Pancreas (tissue), 10 donors: Measurements from ENCODE around the gene DAPK2. TPM values are rescaled to one million over a fixed set of nuclear protein-coding genes. Genes with fewer than 3 reads are reported as not detected.
A peak's percentile ranks its signal among the peaks of the same experiment; 100 is the strongest.

Experiments
- ATAC-seq, 4 donors: fragments of 200-7000 bp; cut with Tn5 transposase; one replicate each; pipeline versions ENCODE4 v1.8.0 to v1.9.1; 2020; ENCODE audit warnings: mild to moderate bottlenecking in 4 of 4, moderate library complexity in 4 of 4
- DNase-seq, 6 donors: peaks; one replicate each; pipeline ENCODE4 v3.0.0-alpha.2; 2020
- FAIRE-seq: peaks from 2 replicates; lab custom pipeline; 2012; peaks lifted over from hg19 to GRCh38; lab: Jason Lieb, UNC
- H3K27ac ChIP-seq, 4 donors: fragments of 200-600 bp; sonication (generic); 1 replicate in 3 of 4; 2 replicates in 1 of 4; pipeline versions ENCODE4 v1.5.0 to v1.8.0; 2020
- H3K27me3 ChIP-seq, 4 donors: fragments of 200-600 bp; one replicate each; pipeline ENCODE4 v1.8.0; 2021
- H3K36me3 ChIP-seq, 3 donors: fragments of 200-600 bp; sonication (generic) in 1 of 3; one replicate each; pipeline versions ENCODE4 v1.5.0 to v1.8.0; 2020 to 2021
- H3K4me1 ChIP-seq, 3 donors: fragments of 200-600 bp; one replicate each; pipeline ENCODE4 v1.8.0; 2021
- H3K4me3 ChIP-seq, 4 donors: fragments of 200-600 bp; sonication (generic) in 2 of 4; one replicate each; pipeline versions ENCODE4 v1.5.0 to v1.8.0; 2020 to 2021
- H3K9me3 ChIP-seq, 4 donors: fragments of 200-600 bp; one replicate each; pipeline ENCODE4 v1.8.0; 2021
- WGBS, 2 donors: extraction: QIAGEN DNeasy Blood & Tissue Kit; methylation state at CpG; one replicate each; pipeline ENCODE4 v1.1.7; 2013; 5-methylcytosine and 5-hydroxymethylcytosine counted together
- intact Hi-C, 3 donors: fragments of 100-400 bp; cut with DNase I; formaldehyde crosslinking; loops; one replicate each; pipeline versions ENCODE4 v1.11.1 to v1.14.2; 2022
- polyA plus RNA-seq, 2 donors: library from polyadenylated mRNA; stranded (reverse); fragments of 200-250 nt; gene quantifications; one replicate each; pipeline ENCODE4 v1.2.3, GENCODE V29; 2013
- total RNA-seq, 6 donors: library from RNA; stranded (reverse); fragmentation: NEBNext Ultra II Directional in 4 of 6; extraction: Animal tissue kit (Norgen Biotek cat#: 25700) in 4 of 6; gene quantifications; one replicate each; pipeline versions ENCODE4 v1.2.1 to v1.2.4, GENCODE V29; 2021 to 2023
- TF ChIP-seq, protein P1 (sequence below), 4 donors: fragments of 200-600 bp; sonication (generic) in 3 of 4; IDR thresholded peaks; one replicate each; pipeline versions ENCODE4 v1.5.0 to v1.8.0; 2021; ENCODE audit warnings: antibody characterized with exemption in 4 of 4
- donor health status: healthy with polysubstance abuse.
- donor health status: DM: no; HTN: no; CAD: no; lungs with moderate emphysema.
- donor health status: DM: no; HTN: no; CAD: no.
- donor health status: control.
- donor health status: control.
- donor health status: Bipolar disorder and iron deficiency.
- donor health status: DM: yes; HTN: yes; CAD: no.
- donor health status: DM: no; HTN: no; CAD: no.
- donor health status: DM: no; HTN: no; CAD: no.
- donor health status: DM: yes; HTN: yes; CAD: no.

The DAPK2 gene
- total and polyA plus RNA-seq, 8 donors = 2.1 to 8.0 (median 5.4) TPM

DNA sequence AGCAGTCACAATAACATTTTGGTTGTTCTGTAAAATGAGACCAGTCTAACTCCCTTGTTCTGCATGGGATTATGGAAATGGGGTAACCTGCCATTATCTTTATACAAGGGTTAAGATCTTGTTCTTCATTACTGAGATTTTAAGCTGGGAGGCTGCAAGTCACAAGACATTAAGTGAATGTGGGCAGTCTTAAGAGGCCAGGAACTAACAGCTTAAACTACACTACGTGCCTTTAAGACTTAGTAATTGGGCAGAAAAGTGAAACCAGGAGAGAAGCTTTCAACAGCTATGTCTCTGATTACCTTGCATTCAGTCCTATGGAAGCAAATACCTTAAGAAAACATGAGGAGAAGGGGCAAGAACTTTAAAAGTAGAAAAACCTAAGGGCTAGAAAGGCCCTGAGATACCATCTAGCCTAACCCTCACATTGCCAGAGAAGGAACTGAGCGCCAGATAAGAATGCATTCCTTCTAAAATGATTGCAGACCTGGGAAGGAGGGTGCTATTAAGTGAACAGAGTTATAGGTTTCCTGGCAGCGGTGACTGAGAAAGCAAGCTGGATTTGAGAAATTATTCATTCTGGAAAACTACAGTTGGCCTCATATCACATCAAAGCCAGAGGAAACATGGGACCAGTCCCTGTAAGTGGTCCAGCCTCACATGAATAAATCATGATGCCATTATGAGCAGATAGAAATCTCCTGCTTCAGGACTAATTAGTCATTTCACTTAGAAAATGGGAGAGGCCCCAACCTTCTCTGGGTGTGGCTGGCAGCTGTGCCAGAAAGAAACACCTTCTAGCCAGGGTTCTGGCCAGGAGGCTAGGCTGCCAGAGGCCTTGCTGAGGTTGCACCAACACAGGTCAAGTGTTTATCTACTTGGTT is 32.9 kb downstream of the DAPK2 start:
- FAIRE-seq (no peak), ATAC-seq (peak in 3 of 4 donors; percentile 2 to 23 (median 9)), DNase-seq (no peak)
- intact Hi-C loops = no loop called here
- Histone ChIP-seq H3K9me3 (no peaks in the 10 kb centered on the region), H3K27ac (peak overlapping the region in 1 of 4 donors; percentile 70), H3K4me1 (peaks cover 11 to 30% (median 22%) of the 10 kb centered on the region in 3 donors), H3K27me3 (no peaks in the 10 kb centered on the region), H3K36me3 (no peaks in the 10 kb centered on the region), H3K4me3 (no peak overlapping the region)
- 85 to 86% methylated on average over 3 of the region's 3 CpGs for WGBS, 2 donors
- TF ChIP-seq, protein P1, sequence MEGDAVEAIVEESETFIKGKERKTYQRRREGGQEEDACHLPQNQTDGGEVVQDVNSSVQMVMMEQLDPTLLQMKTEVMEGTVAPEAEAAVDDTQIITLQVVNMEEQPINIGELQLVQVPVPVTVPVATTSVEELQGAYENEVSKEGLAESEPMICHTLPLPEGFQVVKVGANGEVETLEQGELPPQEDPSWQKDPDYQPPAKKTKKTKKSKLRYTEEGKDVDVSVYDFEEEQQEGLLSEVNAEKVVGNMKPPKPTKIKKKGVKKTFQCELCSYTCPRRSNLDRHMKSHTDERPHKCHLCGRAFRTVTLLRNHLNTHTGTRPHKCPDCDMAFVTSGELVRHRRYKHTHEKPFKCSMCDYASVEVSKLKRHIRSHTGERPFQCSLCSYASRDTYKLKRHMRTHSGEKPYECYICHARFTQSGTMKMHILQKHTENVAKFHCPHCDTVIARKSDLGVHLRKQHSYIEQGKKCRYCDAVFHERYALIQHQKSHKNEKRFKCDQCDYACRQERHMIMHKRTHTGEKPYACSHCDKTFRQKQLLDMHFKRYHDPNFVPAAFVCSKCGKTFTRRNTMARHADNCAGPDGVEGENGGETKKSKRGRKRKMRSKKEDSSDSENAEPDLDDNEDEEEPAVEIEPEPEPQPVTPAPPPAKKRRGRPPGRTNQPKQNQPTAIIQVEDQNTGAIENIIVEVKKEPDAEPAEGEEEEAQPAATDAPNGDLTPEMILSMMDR (IDR thresholded peaks at IDR 0.05) = no peak

DNA sequence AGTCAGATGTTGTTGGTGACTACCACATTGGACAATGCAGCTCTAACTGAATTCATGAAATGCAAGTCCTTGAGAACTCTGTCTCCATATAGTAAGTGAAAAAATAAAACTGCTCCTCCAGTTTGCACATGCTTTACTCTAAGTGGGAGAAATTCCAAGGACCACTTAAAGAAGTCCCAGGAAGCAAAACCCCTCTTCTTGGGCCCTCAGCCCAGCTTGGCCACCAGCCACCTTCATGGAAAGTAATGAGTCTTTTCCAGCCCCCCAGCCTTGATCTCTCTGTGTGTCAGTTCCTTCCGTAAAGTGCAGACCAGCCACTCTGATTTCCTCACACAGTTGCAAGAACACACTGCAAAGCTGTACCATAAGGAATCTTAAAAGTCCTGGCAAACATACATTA is 34.5 kb downstream of the DAPK2 start:
- no peak for DNase-seq
- H3K27ac ChIP-seq = no peak overlapping the region
- FAIRE-seq = no peak
- H3K36me3 ChIP-seq = no peaks in the 10 kb centered on the region
- TF ChIP-seq, protein P1 (IDR thresholded peaks at IDR 0.05) = no peak
- peaks cover 11 to 23% (median 22%) of the 10 kb centered on the region in 3 donors for H3K4me1 ChIP-seq
- no peak overlapping the region for H3K4me3 ChIP-seq
- no peak for ATAC-seq
- WGBS, 2 donors = 72 to 85% methylated on average over 1 of the region's 1 CpG
- intact Hi-C loops = no loop called here
- no peaks in the 10 kb centered on the region for H3K9me3 ChIP-seq
- no peaks in the 10 kb centered on the region for H3K27me3 ChIP-seq

DNA sequence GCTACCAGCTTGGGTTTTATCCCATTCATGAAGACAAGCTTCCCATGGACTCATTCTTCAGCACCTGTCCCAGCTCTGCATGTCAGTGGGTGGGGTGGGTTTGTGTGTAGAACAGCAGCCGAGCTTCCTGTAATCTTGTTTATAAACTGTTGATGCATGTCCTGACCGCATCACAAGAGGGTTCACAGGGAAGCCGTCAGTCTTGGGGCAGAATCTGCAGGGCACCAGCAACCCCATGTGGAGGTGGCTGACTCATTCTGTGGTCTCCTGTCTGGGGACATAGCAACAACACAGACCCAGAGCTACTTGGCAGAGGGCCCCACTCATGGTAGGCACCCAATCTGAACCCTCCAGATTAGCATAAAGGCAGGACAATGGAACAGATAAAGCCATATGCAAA is 35.6 kb downstream of the DAPK2 start:
- Histone ChIP-seq H3K9me3 (no peaks in the 10 kb centered on the region), H3K27me3 (no peaks in the 10 kb centered on the region), H3K4me3 (no peak overlapping the region), H3K4me1 (peaks cover 11 to 23% (median 22%) of the 10 kb centered on the region in 3 donors), H3K27ac (no peak overlapping the region), H3K36me3 (no peaks in the 10 kb centered on the region)
- ATAC-seq (peak; percentile 69 to 84 (median 75)), DNase-seq (peak in 5 of 6 donors; percentile 40 to 85 (median 65)), FAIRE-seq (no peak)
- 46 to 70% methylated on average over 3 of the region's 3 CpGs for WGBS, 2 donors
- intact Hi-C loops = no loop called here
- TF ChIP-seq, protein P1 (IDR thresholded peaks at IDR 0.05) = no peak

DNA sequence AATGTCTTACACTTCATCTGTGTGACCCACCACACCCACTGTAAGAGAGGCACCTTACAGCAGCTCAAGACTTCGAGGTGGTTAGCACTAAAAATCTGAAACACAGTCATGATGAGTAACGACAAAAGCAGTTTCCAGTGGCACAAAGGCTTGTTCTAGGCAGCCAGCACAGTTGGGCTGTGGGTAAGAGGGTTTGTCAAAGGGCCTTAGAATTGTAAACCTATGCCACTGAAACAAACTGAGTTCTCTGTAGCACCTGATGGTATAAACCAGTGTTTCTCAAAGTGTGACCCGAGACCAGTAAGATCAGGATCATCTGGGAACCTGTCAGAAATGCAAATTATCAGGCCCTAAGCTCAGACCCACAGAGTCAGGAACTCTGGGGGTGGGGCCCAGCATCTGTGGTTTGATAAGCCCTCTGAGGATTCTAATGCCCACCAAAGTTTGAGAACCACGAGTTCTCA is 36.5 kb downstream of the DAPK2 start:
- intact Hi-C loops = no loop called here

More for the DNA sequence above, 36.5 kb downstream of the DAPK2 start:
- Histone ChIP-seq H3K27me3 (no peaks in the 10 kb centered on the region), H3K36me3 (no peaks in the 10 kb centered on the region), H3K4me1 (peaks cover 6 to 19% (median 15%) of the 10 kb centered on the region in 3 donors), H3K27ac (no peak overlapping the region), H3K4me3 (no peak overlapping the region), H3K9me3 (no peaks in the 10 kb centered on the region)
- 78 to 87% methylated on average over 4 of the region's 4 CpGs for WGBS, 2 donors
- DNase-seq (no peak), ATAC-seq (no peak), FAIRE-seq (no peak)
- TF ChIP-seq, protein P1 (IDR thresholded peaks at IDR 0.05) = no peak
